WTC11 (cell line): ENCODE results near the gene SMAP2.

Experiments used
- CBFB ChIP-seq: sonication (generic); formaldehyde crosslinking; IDR thresholded peaks from 2 replicates; pipeline ENCODE4 v1.8.1; 2022; ENCODE audit warnings: mild to moderate bottlenecking, low read depth, missing genetic modification reagents
- CTCF ChIP-seq: fragments of 200-600 bp; IDR thresholded peaks from 2 replicates; pipeline ENCODE4 v1.8.0; 2022; ENCODE audit warnings: antibody characterized with exemption
- E2F1 ChIP-seq: sonication (generic); formaldehyde crosslinking; IDR thresholded peaks from 2 replicates; pipeline ENCODE4 v1.8.0; 2022; ENCODE audit warnings: mild to moderate bottlenecking, missing genetic modification reagents
- JUN ChIP-seq: sonication (generic); formaldehyde crosslinking; IDR thresholded peaks from 2 replicates; pipeline ENCODE4 v1.8.0; 2023; ENCODE audit warnings: mild to moderate bottlenecking, missing genetic modification reagents
- MAX ChIP-seq: sonication (generic); formaldehyde crosslinking; IDR thresholded peaks from 2 replicates; pipeline ENCODE4 v1.8.0; 2022; ENCODE audit warnings: mild to moderate bottlenecking, missing genetic modification reagents
- RORB ChIP-seq: fragments of 250-450 bp; sonication (Bioruptor Pico); IDR thresholded peaks from 2 replicates; pipeline ENCODE4 v1.9.0; 2021; ENCODE audit warnings: mild to moderate bottlenecking
- TF ChIP-seq, protein P1 (sequence below): sonication (generic); formaldehyde crosslinking; IDR thresholded peaks from 2 replicates; pipeline ENCODE4 v1.8.0; 2022; ENCODE audit warnings: missing genetic modification reagents
- TF ChIP-seq, protein P2 (sequence below): fragments of 250-450 bp; sonication (Bioruptor Pico); IDR thresholded peaks from 2 replicates; pipeline ENCODE4 v2.1.2; 2022; ENCODE audit warnings: mild to moderate bottlenecking, moderate library complexity
- TF ChIP-seq, protein P3 (sequence below): sonication (generic); formaldehyde crosslinking; IDR thresholded peaks from 2 replicates; pipeline ENCODE4 v1.8.1; 2022; ENCODE audit warnings: low read depth, missing genetic modification reagents, borderline replicate concordance

DNA sequence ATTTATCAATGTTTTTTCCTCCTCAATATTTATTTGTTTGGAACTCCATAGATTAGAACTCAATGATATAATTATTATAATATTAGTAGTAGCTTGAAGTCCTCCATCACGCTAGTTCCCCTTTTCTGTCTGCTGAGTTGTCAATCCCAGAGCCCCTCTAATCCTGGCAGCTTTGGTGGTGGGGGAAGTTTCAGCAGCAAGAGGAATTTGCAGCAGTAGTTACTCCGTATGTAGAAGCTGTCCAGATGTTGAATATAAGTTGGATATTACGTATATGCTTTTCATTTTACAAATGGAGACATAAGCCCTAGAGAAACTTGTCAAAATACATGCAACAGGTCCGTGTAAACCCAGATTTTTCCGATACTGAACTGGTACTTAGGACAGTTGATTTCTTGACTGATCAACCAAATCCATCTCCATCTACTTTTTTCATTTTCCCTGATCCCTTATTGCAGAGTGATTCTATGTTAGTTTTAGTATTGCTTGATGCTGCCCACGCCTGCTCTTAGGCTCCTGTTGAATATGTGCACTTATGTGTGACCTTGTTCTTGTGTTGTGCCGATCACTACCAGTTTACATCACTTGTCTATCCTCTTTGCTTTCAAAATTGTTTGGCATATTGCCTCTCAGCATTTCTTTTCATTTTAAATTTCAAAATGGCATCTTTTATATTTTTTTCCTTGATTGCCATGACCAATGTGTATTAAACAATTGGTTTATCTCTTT lies 28.1 kb downstream of the SMAP2 start:
- TF ChIP-seq CTCF: no peak
- no peak for TF ChIP-seq CBFB (CRISPR knock-in tag)
- TF ChIP-seq, protein P1, sequence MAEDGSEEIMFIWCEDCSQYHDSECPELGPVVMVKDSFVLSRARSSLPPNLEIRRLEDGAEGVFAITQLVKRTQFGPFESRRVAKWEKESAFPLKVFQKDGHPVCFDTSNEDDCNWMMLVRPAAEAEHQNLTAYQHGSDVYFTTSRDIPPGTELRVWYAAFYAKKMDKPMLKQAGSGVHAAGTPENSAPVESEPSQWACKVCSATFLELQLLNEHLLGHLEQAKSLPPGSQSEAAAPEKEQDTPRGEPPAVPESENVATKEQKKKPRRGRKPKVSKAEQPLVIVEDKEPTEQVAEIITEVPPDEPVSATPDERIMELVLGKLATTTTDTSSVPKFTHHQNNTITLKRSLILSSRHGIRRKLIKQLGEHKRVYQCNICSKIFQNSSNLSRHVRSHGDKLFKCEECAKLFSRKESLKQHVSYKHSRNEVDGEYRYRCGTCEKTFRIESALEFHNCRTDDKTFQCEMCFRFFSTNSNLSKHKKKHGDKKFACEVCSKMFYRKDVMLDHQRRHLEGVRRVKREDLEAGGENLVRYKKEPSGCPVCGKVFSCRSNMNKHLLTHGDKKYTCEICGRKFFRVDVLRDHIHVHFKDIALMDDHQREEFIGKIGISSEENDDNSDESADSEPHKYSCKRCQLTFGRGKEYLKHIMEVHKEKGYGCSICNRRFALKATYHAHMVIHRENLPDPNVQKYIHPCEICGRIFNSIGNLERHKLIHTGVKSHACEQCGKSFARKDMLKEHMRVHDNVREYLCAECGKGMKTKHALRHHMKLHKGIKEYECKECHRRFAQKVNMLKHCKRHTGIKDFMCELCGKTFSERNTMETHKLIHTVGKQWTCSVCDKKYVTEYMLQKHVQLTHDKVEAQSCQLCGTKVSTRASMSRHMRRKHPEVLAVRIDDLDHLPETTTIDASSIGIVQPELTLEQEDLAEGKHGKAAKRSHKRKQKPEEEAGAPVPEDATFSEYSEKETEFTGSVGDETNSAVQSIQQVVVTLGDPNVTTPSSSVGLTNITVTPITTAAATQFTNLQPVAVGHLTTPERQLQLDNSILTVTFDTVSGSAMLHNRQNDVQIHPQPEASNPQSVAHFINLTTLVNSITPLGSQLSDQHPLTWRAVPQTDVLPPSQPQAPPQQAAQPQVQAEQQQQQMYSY: no peak
- no peak for TF ChIP-seq JUN (CRISPR knock-in tag)
- no peak for TF ChIP-seq RORB (CRISPR knock-in tag)
- TF ChIP-seq MAX (CRISPR knock-in tag): no peak
- TF ChIP-seq, protein P2, sequence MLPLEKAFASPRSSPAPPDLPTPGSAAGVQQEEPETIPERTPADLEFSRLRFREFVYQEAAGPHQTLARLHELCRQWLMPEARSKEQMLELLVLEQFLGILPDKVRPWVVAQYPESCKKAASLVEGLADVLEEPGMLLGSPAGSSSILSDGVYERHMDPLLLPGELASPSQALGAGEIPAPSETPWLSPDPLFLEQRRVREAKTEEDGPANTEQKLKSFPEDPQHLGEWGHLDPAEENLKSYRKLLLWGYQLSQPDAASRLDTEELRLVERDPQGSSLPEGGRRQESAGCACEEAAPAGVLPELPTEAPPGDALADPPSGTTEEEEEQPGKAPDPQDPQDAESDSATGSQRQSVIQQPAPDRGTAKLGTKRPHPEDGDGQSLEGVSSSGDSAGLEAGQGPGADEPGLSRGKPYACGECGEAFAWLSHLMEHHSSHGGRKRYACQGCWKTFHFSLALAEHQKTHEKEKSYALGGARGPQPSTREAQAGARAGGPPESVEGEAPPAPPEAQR (CRISPR knock-in tag): no peak
- TF ChIP-seq, protein P3, sequence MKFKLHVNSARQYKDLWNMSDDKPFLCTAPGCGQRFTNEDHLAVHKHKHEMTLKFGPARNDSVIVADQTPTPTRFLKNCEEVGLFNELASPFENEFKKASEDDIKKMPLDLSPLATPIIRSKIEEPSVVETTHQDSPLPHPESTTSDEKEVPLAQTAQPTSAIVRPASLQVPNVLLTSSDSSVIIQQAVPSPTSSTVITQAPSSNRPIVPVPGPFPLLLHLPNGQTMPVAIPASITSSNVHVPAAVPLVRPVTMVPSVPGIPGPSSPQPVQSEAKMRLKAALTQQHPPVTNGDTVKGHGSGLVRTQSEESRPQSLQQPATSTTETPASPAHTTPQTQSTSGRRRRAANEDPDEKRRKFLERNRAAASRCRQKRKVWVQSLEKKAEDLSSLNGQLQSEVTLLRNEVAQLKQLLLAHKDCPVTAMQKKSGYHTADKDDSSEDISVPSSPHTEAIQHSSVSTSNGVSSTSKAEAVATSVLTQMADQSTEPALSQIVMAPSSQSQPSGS (CRISPR knock-in tag): no peak
- TF ChIP-seq E2F1: no peak
